K562 (cell line): ENCODE data around the gene PAN3. TPM values are rescaled to one million over a fixed set of nuclear protein-coding genes. Genes with fewer than 3 reads are reported as not detected.

ENCODE experiments used
- ATAC-seq: fragments of 200-7000 bp; cut with Tn5 transposase; 3 replicates; pipeline ENCODE4 v1.9.1; 2020; ENCODE audit warnings: moderate library complexity
- BruUV-seq: library from RNA; stranded (reverse); fragments of 400-500 nt; replicated peaks from 2 replicates; lab custom pipeline; 2021; lab: Mats Ljungman, UMichigan
- CTCF ChIA-PET: fragments of 300-600 bp; formaldehyde crosslinking; extraction: SDS; loops from one replicate; lab custom pipeline; 2021; ENCODE audit warnings: low intra/inter-chr PET ratio; lab: Yijun Ruan, JAX
- POLR2A ChIA-PET: fragments of 300-600, 350-650 bp; sonication (Branson Sonifier 250); formaldehyde crosslinking; extraction: SDS; loops from one replicate; lab custom pipeline; 2021; ENCODE audit warnings: antibody characterized with exemption, inconsistent platforms; lab: Yijun Ruan, JAX
- DNase-seq, 4 experiments: peaks; one replicate each; pipeline versions ENCODE4 v3.0.0 to v3.0.0-alpha.2; 2011 to 2018; ENCODE audit warnings: low spot score in 3 of 4, mixed read lengths in 3 of 4; ENCODE audit errors: extremely low read depth in 1 of 4
- FAIRE-seq: peaks from 2 replicates; lab custom pipeline; 2011; peaks lifted over from hg19 to GRCh38; lab: Jason Lieb, UNC
- H2AFZ ChIP-seq: 2 replicates; pipeline ENCODE4 v1.6.0; 2011; ENCODE audit warnings: low read depth, low read length, control low read depth, inconsistent platforms
- H3K27ac ChIP-seq: fragments of 200-600 bp; 3 replicates; pipeline ENCODE4 v1.8.0; 2011; ENCODE audit warnings: low read depth, mild to moderate bottlenecking, control low read depth, inconsistent platforms, low read length, moderate library complexity, mixed read lengths; ENCODE audit errors: extremely low read depth
- H3K27me3 ChIP-seq, 2 experiments: fragments of 300-600 bp in 1 of 2; 2 replicates in 1 of 2; 3 replicates in 1 of 2; pipeline versions ENCODE4 v1.6.0 to v1.8.0; 2011; ENCODE audit warnings: inconsistent platforms in 2 of 2, low read length in 2 of 2, mild to moderate bottlenecking in 1 of 2, mixed read lengths in 1 of 2, moderate library complexity in 1 of 2; ENCODE audit not compliant: control insufficient read depth in 2 of 2, insufficient read depth in 2 of 2
- H3K36me3 ChIP-seq: fragments of 300-600 bp; 3 replicates; pipeline ENCODE4 v1.8.0; 2011; ENCODE audit warnings: mild to moderate bottlenecking, low read length, inconsistent platforms; ENCODE audit not compliant: control insufficient read depth, insufficient read depth
- H3K4me1 ChIP-seq, 2 experiments: fragments of 200-600 bp in 1 of 2; replicated peaks in 1 of 2; 2 replicates in 1 of 2; 3 replicates in 1 of 2; pipeline versions ENCODE4 v1.5.1 to v1.8.0; 2011; ENCODE audit warnings: inconsistent platforms in 2 of 2, low read length in 2 of 2, mild to moderate bottlenecking in 1 of 2, mixed read lengths in 1 of 2, moderate library complexity in 1 of 2; ENCODE audit not compliant: control insufficient read depth in 2 of 2, insufficient read depth in 2 of 2
- H3K4me2 ChIP-seq: 2 replicates; pipeline ENCODE4 v1.6.1; 2011; ENCODE audit warnings: low read length, control low read depth, inconsistent platforms, mixed read lengths; ENCODE audit not compliant: insufficient read depth
- H3K4me3 ChIP-seq: fragments of 200-600 bp; sonication (generic), shearing (Covaris generic); 2 replicates; pipeline ENCODE4 v1.5.1; 2016; ENCODE audit warnings: control low read depth, inconsistent platforms
- H3K79me2 ChIP-seq: fragments of 200-600 bp; 3 replicates; pipeline ENCODE4 v1.8.0; 2011; ENCODE audit warnings: low read length, inconsistent platforms; ENCODE audit not compliant: control insufficient read depth, insufficient read depth
- H3K9ac ChIP-seq, 2 experiments: 2 replicates each; pipeline versions ENCODE4 v1.6.0 to v1.6.1; 2011; ENCODE audit warnings: low read depth in 2 of 2, low read length in 2 of 2, control low read depth in 1 of 2, inconsistent platforms in 1 of 2, mild to moderate bottlenecking in 1 of 2, mixed read lengths in 1 of 2; ENCODE audit not compliant: insufficient read depth in 1 of 2
- H3K9me1 ChIP-seq: one replicate; pipeline ENCODE4 v1.6.0; 2011; ENCODE audit warnings: inconsistent platforms, mild to moderate bottlenecking, low read length, moderate library complexity; ENCODE audit not compliant: control insufficient read depth, insufficient read depth
- H3K9me3 ChIP-seq: replicated peaks from 2 replicates; pipeline ENCODE4 v1.5.1; 2011; ENCODE audit warnings: low read depth, low read length, inconsistent platforms; ENCODE audit not compliant: control insufficient read depth, insufficient read depth
- H4K20me1 ChIP-seq: replicated peaks from 2 replicates; pipeline ENCODE4 v1.6.1; 2011; ENCODE audit warnings: low read length, inconsistent platforms, mixed read lengths; ENCODE audit not compliant: control insufficient read depth, insufficient read depth
- ETV1 ChIP-seq: fragments of 450-650 bp; conservative IDR thresholded peaks from 2 replicates; pipeline ENCODE4 v1.6.1; 2016; ENCODE audit warnings: missing genetic modification characterization, control low read depth, low read depth, missing compliant biosample characterization
- HDAC6 ChIP-seq: IDR thresholded peaks from 2 replicates; pipeline ENCODE4 v1.6.1; 2012; ENCODE audit warnings: low read depth, mild to moderate bottlenecking, control low read depth, inconsistent platforms, low read length, moderate library complexity
- HLTF ChIP-seq: fragments of 450-650 bp; IDR thresholded peaks from 2 replicates; pipeline ENCODE4 v1.6.1; 2016
- MTA2 ChIP-seq: fragments of 450-650 bp; IDR thresholded peaks from 2 replicates; pipeline ENCODE4 v1.6.1; 2016; ENCODE audit warnings: low read depth
- MTF1 ChIP-seq: fragments of 250-450 bp; sonication (Bioruptor Pico); IDR thresholded peaks from 2 replicates; pipeline ENCODE4 v1.9.0; 2021; ENCODE audit warnings: moderate library complexity, mild to moderate bottlenecking, inconsistent platforms, borderline replicate concordance
- POU5F1 ChIP-seq: fragments of 150-350 bp; IDR thresholded peaks from 2 replicates; pipeline ENCODE4 v1.6.1; 2014; ENCODE audit warnings: borderline replicate concordance, low read length, low read depth, mild to moderate bottlenecking; ENCODE audit not compliant: partially characterized antibody
- RBM17 ChIP-seq: fragments of 200-400 bp; formaldehyde crosslinking; IDR thresholded peaks from 2 replicates; pipeline ENCODE4 v1.6.1; 2017; ENCODE audit warnings: low read depth, mild to moderate bottlenecking, low read length, borderline replicate concordance
- SIN3B ChIP-seq: fragments of 450-650 bp; IDR thresholded peaks from 2 replicates; pipeline ENCODE4 v1.6.1; 2017; ENCODE audit warnings: low read depth, mild to moderate bottlenecking, moderate library complexity
- TCF7L2 ChIP-seq: fragments of 150-350 bp; IDR thresholded peaks from 2 replicates; pipeline ENCODE4 v1.6.1; 2016; ENCODE audit warnings: low read depth, mild to moderate bottlenecking, low read length, moderate library complexity
- TEAD2 ChIP-seq: fragments of 450-650 bp; IDR thresholded peaks from 2 replicates; pipeline ENCODE4 v1.6.1; 2016; ENCODE audit warnings: missing genetic modification characterization, control low read depth, missing compliant biosample characterization
- ZNF274 ChIP-seq: IDR thresholded peaks from 2 replicates; pipeline ENCODE4 v1.6.1; 2011; ENCODE audit warnings: low read depth, mild to moderate bottlenecking, low read length, moderate library complexity, borderline replicate concordance
- ZNF282 ChIP-seq: sonication (generic); formaldehyde crosslinking; IDR thresholded peaks from 2 replicates; pipeline ENCODE4 v1.8.1; 2023; ENCODE audit warnings: missing genetic modification reagents
- WGBS: fragments of 100-300 bp; shearing (Covaris generic); methylation state at CpG from one replicate; pipeline ENCODE4 v1.1.6; 2016; ENCODE audit warnings: low coverage, mixed read lengths; ENCODE audit not compliant: insufficient coverage; ENCODE audit errors: missing lambda C conversion rate; 5-methylcytosine and 5-hydroxymethylcytosine counted together
- in situ Hi-C: fragments of 300-500 bp; cut with MboI; formaldehyde crosslinking; loops from 4 replicates; pipeline ENCODE4 v1.15.0; 2018; ENCODE audit warnings: inconsistent platforms, mixed read lengths
- intact Hi-C: fragments of 100-400 bp; cut with micrococcal nuclease; formaldehyde crosslinking; loops from 2 replicates; pipeline ENCODE4 v1.14.2; 2022
- polyA plus RNA-seq, 8 experiments: library from polyadenylated mRNA; depleted of rRNA in 4 of 8; stranded (reverse) in 5 of 8; unstranded in 3 of 8; fragments of >200 nt; fragmentation: Nextera tagmentation in 2 of 8; fragmentation: Illumina TruSeq in 1 of 8; extraction: Ambion mirVana in 2 of 8; extraction: Trizol in 1 of 8; gene quantifications; 2 replicates each; pipeline versions ENCODE4 v1.2.1 to v1.2.3, GENCODE V29; 2011 to 2014; ENCODE audit warnings: inconsistent platforms in 1 of 8, missing spikeins in 1 of 8
- total RNA-seq, 7 experiments: library from RNA; depleted of rRNA in 6 of 7; stranded (reverse); fragments of >200 nt in 6 of 7; fragmentation: Illumina TruSeq in 2 of 7; extraction: Trizol in 2 of 7; gene quantifications; 2 replicates each; pipeline versions ENCODE4 v1.2.1 to v1.2.3, GENCODE V29; 2011 to 2021; ENCODE audit warnings: low replicate concordance in 1 of 7

The PAN3 gene
- total and polyA plus RNA-seq, 9 of the 15 experiments (the other 6 are each of a cell fraction or from before 2014, with no cell fraction given) = 7.2 to 19.9 (median 11.6) TPM

- no peak overlapping the region for H3K27ac ChIP-seq
- ATAC-seq (no peak), FAIRE-seq (no peak), DNase-seq (peak in 2 of 4 experiments; percentile 16 to 18)
- H3K27me3 ChIP-seq = no peaks in the 10 kb centered on the region
- no peak overlapping the region for H3K9ac ChIP-seq
- H3K4me2 ChIP-seq = no peak overlapping the region
- no peaks in the 10 kb centered on the region for H3K4me1 ChIP-seq
- intact Hi-C loops (no loop called here), in situ Hi-C loops (no loop called here)
- POLR2A ChIA-PET = interaction anchor here (0.6 kb wide), 1 partner anchor 9 kb away, joined by 3 read pairs; no protein-coding TSS in a partner anchor
- no TSS peak for BruUV-seq
- no peak overlapping the region for H3K4me3 ChIP-seq
- TF ChIP-seq SIN3B (no peak), RBM17 (no peak), MTA2 (no peak), ZNF274 (no peak), HLTF (no peak), TCF7L2 (no peak), TEAD2 (tag) (no peak), ZNF282 (CRISPR knock-in tag) (no peak), ETV1 (tag) (no peak), MTF1 (CRISPR knock-in tag) (no peak), HDAC6 (no peak), POU5F1 (no peak)
- H4K20me1 ChIP-seq = no peaks in the 10 kb centered on the region
- no peaks in the 10 kb centered on the region for H3K9me1 ChIP-seq
- no peaks in the 10 kb centered on the region for H3K9me3 ChIP-seq
- H3K36me3 ChIP-seq = peaks cover 5% of the 10 kb centered on the region; the same call in 1 of the 3 replicates
- CTCF ChIA-PET = interaction anchor here (0.7 kb wide), 1 partner anchor 364 kb away, joined by 3 read pairs; no protein-coding TSS in a partner anchor
- no peak overlapping the region for H2AFZ ChIP-seq
- H3K79me2 ChIP-seq = no peaks in the 10 kb centered on the region
- WGBS = 64% methylated on average over 3 of the region's 3 CpGs
Measured at GRCh38 chr13:28199089-28199488, 60.7 kb downstream of the PAN3 start.
